HG02610 (cell line): Measurements from ENCODE around the gene MYL2.

ENCODE experiments used
- ATAC-seq: cut with Tn5 transposase; IDR thresholded peaks from one replicate; pipeline ENCODE4 v1.9.1; 2021; ENCODE audit warnings: mild to moderate bottlenecking, moderate library complexity; ENCODE audit not compliant: unreplicated experiment

MYL2 gene

GRCh38 chr12:110901401-110901800 lies 19.0 kb downstream of the MYL2 start:
- ATAC-seq: no peak

DNA sequence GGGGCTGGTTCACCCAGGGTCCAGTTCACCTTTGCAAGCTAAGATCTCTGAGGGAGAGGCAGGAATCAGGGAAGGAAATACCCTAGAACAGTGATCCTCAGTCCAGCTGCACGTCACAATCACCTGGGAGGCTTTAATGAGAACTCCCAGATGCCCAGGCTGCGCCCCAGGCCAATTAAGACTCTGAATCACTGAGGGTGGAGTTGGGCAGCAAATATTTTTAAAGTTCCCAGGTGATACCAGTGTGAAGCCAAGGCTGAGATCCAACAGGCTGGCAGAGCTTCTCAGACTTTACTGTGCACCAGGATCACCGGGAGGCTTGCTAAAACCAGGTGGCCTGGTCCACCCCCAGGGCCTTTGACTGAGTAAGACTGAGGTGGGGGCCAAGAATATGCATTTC lies 23.8 kb downstream of the MYL2 start:
- ATAC-seq: no peak

GRCh38 chr12:110893956-110894355 lies 26.4 kb downstream of the MYL2 start:
- ATAC-seq: no peak

DNA sequence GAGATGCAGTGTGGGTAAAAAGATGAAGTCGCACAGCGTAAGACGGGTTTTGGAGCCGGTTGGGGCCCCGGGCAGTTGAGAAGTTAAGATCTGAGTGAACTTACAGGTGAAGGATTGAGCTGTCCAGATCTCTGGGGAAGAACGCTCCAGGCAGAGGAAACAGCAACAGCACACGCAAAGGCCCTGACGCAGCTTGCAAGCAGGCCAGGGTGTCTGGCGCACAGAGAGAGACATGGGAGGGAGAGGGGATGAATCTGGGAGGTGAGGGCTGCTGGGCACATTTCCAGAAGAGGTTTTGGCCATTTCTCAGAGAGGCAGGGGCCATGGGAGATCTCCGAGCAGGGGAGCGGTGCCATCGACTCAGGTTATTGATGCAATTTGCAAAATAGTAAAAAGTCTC lies 31.0 kb downstream of the MYL2 start:
- ATAC-seq: no peak

DNA sequence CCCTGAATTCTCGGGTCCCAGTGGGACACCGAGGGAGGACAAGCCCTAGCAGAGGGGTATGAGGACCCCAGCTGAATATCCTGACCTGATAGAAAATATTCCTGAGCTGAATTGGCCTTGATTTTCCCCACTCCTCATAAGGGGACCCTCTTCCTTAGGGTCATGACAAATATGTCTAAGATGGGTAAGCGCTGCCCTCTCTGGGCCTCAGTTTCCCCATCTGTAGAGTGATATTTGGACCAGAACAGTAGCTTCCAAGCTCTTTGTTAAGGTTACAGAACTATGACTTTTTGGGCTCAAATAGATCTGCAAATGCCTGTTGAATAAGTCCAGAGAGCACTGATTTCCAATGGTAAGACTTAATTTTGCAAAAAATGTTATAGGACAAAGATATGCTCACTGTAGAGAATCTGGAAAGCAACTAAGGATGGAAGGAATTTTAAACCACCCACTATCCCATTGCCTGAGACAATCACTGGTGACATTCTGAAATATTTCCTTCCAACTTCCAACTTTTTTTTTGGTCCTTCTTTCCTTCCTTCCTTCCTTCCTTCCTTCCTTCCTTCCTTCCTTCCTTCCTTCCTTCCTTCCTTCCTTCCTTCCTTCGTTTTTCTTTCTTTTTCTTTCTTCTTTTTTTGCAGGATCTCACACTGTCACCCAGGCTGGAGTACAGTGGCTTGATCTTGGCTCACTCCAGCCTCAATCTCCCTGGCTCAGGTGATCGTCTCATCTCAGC lies 32.0 kb downstream of the MYL2 start:
- no peak for ATAC-seq

- no peak for ATAC-seq
Measured at GRCh38 chr12:110885152-110885840, 35.1 kb downstream of the MYL2 start.

- no peak for ATAC-seq
Measured at GRCh38 chr12:110883251-110883650, 37.1 kb downstream of the MYL2 start.

- no peak for ATAC-seq
Measured at GRCh38 chr12:110880651-110881050, 39.7 kb downstream of the MYL2 start.

DNA sequence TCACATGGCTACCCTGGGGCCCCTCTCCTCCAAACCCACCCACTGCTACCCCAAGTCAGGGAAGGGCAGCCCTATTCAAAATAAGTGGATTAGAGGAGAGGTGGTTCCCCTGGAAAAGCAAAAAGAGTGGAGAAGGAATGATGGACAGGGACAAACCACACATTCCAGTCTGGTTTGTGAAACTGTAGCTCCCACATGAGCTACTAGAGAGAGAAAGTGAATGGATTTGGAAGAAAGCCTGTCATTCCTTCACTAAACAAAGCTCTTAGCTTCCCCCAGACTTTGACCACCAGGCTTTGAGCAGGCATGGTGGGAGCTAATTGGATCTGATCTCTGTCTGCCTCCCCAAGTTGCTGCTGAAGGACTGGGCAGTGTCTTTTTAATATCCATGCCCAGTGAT lies 45.6 kb downstream of the MYL2 start:
- no peak for ATAC-seq

GRCh38 chr12:110874351-110874750 lies 46.0 kb downstream of the MYL2 start:
- no peak for ATAC-seq

DNA sequence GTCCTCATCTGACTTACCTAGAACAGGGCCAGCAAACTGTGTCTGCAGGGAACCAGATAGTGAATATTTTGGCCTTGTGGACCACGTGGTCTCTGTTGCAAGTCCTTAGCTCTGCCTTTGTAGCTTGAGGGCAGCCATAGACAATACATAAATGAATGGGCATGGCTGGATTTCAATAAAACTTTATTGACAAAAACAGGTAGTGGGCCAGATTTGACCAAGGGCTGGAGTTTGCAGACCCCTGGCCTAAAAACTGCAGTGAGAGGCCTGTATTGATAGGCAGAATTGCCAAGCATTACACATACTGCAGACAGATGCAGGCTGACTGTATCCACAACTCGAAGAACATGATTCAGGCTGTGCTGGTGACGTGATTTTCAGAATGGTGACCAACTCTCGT lies 48.3 kb downstream of the MYL2 start:
- no peak for ATAC-seq

DNA sequence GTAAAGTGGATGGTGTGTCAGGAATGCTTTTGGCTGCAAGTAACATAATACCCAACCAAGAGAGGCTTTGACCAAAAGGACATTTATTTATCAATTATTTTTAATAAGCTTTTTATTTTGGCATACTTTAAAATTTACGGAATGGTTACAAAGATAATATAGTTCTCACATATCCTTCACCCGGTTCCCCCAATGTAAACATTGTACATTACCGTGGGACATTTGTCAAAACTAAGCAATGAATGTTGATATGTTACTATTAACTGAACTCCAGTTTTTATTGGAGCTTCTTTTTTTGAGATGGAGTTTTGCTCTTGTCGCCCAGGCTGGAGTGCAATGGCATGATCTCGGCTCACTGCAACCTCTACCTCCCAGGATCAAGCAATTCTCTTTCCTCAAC lies 50.6 kb downstream of the MYL2 start:
- ATAC-seq: no peak

GRCh38 chr12:110869026-110869425 lies 51.4 kb downstream of the MYL2 start:
- no peak for ATAC-seq

DNA sequence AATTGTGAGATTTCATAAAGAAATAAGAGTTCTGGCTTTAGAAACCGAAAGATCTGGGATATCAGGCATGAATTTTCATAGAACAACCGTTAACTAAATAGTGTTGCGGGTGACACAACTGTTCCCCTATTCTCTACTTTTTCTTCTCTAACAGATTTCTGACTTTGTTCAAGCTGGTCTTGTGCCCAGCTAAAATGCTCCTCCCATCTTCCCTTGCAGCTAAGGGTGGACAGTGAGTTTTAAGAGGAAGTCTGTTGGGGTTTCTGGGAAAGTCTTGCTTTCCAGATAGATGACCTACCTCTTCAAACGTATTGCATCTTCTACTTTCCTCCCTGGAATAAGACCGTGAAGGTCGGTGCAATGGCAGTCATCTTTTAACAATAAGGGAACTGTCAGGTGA lies 54.9 kb downstream of the MYL2 start:
- ATAC-seq: no peak

GRCh38 chr12:110863161-110863560 lies 57.2 kb downstream of the MYL2 start:
- ATAC-seq: no peak

GRCh38 chr12:110862329-110862728 lies 58.0 kb downstream of the MYL2 start:
- ATAC-seq: no peak

- ATAC-seq: no peak
Measured at GRCh38 chr12:110861729-110862128, 58.6 kb downstream of the MYL2 start.
